GM18511 (cell line): Measurements from ENCODE around the gene SCUBE2.

ENCODE experiments used
- ATAC-seq: cut with Tn5 transposase; IDR thresholded peaks from one replicate; pipeline ENCODE4 v1.9.1; 2021; ENCODE audit warnings: mild to moderate bottlenecking, moderate library complexity; ENCODE audit not compliant: unreplicated experiment

Gene SCUBE2

GRCh38 chr11:9091044-9091922 is at the start of gene SCUBE2:
TSS of gene SCUBE2 (minus strand) at chr11:9091599. CDS start at chr11:9091528, 71 bp downstream.
- no peak for ATAC-seq

GRCh38 chr11:9141186-9141585 is 49.8 kb upstream of the SCUBE2 start:
- no peak for ATAC-seq

GRCh38 chr11:9139628-9140357 is 48.4 kb upstream of the SCUBE2 start:
- ATAC-seq, result no peak

- no peak for ATAC-seq
These were observed 47.5 kb upstream of the SCUBE2 start for GRCh38 chr11:9138612-9139579.

GRCh38 chr11:9138133-9138453 is 46.7 kb upstream of the SCUBE2 start:
- peak; percentile 8 for ATAC-seq

GRCh38 chr11:9137293-9138132 is 46.1 kb upstream of the SCUBE2 start:
- ATAC-seq, result peak; percentile 88

GRCh38 chr11:9136741-9137140 is 45.3 kb upstream of the SCUBE2 start:
- ATAC-seq, result no peak

DNA sequence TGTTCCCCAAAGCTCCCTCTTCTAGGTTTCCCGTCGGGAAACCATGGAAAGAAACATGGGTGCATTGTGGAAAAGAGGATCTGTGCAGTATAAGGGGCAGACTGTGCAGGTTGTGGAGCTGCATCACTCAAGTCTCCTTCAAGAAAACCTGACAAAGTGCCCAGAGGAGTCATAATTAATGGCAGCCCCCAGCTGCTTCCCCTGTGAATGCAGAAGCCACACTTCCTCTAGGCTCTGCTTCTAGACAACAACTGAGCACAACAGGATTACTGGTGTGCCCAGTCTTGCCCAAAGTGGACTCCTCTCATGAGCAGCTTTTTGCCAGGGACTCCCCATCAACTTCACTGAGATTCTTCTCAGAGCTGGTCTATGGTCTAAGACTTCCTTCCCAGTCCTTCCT is 42.6 kb upstream of the SCUBE2 start:
- no peak for ATAC-seq

DNA sequence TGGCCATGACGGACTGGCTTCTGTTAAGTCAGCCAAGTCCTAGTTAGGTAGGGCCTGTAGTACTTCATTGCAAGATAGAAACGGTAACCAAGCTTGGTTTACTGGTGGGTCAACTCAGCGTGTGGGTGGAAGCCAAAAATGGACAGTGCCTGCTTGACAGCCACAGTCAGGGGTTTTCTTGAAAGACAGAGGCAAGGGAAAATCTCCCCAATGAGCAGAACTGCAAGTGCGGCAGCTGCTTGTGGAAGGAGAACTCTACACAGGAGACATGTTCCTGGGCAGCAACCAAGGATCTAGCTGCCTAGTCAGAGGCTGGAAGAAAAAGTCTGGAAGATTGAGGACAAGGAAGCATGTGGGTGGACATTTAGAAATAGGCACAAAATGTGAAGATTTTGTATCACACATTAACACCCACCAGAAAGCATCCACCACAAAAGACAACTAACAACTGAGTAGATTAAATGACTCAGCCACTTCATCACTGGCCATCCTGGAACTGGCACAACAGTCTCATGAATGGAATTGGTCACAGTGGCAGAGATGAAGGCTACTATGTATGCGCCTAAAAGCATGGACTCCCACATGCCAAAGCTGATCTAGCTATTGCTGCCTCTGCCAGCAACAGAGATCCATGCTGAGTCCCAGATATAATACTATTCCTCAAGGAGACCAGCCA is 40.9 kb upstream of the SCUBE2 start:
- ATAC-seq, result no peak

GRCh38 chr11:9130297-9130696 is 38.9 kb upstream of the SCUBE2 start:
- ATAC-seq, result no peak

- no peak for ATAC-seq
These were observed 35.2 kb upstream of the SCUBE2 start for GRCh38 chr11:9126636-9127035.

GRCh38 chr11:9125185-9125886 is 33.9 kb upstream of the SCUBE2 start:
- no peak for ATAC-seq

GRCh38 chr11:9123595-9124304 is 32.4 kb upstream of the SCUBE2 start:
- no peak for ATAC-seq

GRCh38 chr11:9121469-9121796 is 30.0 kb upstream of the SCUBE2 start:
- ATAC-seq, result no peak

DNA sequence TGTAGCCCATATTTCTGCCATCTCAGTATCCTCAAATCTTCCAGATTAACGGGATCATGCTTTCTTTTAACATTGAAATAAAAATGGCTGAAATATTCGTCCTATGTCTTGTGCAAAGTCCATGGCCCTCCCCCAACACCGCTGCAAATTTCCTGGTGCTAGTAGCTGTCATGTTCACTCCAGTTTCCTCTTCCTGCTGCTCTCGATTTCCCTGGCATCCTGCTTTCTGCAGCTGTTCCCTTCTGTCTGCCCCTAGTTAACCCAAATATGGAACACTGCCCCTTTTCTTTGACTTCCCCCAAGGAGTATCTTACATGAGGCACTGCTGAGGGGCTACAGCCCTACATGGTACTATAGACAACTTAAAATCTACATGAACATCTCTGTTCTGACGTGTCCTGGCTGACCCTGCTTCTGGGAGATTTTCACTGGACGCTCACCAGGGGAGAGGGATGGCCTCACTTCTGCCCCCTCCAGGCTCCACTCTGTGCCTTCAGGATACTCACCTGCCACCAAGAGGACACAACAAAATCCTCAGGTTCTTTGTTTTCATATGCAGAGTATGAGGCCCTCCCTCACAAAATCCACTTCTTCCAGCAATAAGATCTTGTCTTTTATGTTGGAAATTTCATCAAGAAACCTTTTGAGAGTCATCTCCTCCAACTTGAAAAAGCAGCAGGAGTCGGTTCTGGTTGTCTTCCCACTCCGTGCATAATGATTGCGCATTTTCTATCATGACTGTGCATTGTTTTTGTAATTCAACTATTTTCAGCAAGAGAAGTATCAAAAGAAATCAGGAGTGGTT is 29.5 kb upstream of the SCUBE2 start:
- no peak for ATAC-seq

DNA sequence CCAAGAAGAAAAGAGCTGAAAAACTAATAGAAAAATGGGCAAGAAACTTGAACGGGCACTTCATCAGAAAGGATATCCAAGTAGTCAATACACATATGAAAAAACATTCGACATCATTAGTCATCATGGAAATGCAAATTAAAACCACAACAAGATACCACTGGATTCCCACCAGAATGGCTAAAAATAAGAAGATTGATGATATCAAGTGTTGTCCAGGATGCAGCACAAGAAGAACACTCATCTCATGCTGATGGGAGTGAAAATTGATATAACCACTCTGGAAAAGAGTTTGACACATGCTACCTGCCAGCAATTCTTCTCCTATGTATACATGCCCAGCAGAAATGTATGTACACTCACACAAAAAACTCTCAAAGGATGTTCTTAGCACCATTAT is 26.9 kb upstream of the SCUBE2 start:
- no peak for ATAC-seq

DNA sequence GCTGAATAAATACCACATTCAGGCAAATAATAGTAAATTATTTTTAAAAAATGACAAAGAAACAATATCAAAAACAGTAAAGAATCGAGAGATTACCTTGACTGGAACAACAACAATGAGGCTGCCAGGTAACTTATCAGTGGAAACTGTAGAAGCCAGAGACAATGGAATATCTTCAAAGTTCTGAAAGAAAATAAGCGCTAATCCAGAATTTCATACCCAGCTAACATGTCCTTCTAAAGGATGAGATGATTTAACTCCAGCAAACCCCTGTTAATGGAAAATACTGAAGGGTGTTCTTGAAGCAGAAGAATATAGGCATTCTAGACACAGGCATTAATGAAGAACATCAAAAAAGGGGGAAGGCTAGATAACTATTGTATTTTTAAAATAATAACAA is 20.7 kb upstream of the SCUBE2 start:
- ATAC-seq, result no peak
